ENCODE measurements around the gene PARN.

The PARN gene

GRCh38 chr16:14455573-14455972 lies 174.5 kb downstream of the PARN start:
- TF ChIP-seq CTCF (IDR thresholded peaks at IDR 0.05; ENCODE audit: insufficient read depth, missing control alignments) = no peak
- no peak for DNase-seq (ENCODE audit: insufficient read length, low spot score)
- no peak for FAIRE-seq

GRCh38 chr16:14454391-14454790 lies 175.7 kb downstream of the PARN start:
- no peak for DNase-seq (ENCODE audit: insufficient read length, low spot score)
- no peak for TF ChIP-seq CTCF (IDR thresholded peaks at IDR 0.05; ENCODE audit: insufficient read depth, missing control alignments)
- FAIRE-seq = no peak

GRCh38 chr16:14452066-14452465 lies 178.0 kb downstream of the PARN start:
- FAIRE-seq = no peak

GRCh38 chr16:14450846-14451245 lies 179.2 kb downstream of the PARN start:
- FAIRE-seq = no peak
- DNase-seq (ENCODE audit: insufficient read length, low spot score) = no peak
- no peak for TF ChIP-seq CTCF (IDR thresholded peaks at IDR 0.05; ENCODE audit: insufficient read depth, missing control alignments)

More at GRCh38 chr16:14452066-14452465, 178.0 kb downstream of the PARN start:
- TF ChIP-seq CTCF (IDR thresholded peaks at IDR 0.05; ENCODE audit: insufficient read depth, missing control alignments) = no peak
- no peak for DNase-seq (ENCODE audit: insufficient read length, low spot score)

GRCh38 chr16:14449790-14450480 lies 180.1 kb downstream of the PARN start:
- FAIRE-seq = no peak
- DNase-seq (ENCODE audit: insufficient read length, low spot score) = no peak
- TF ChIP-seq CTCF (IDR thresholded peaks at IDR 0.05; ENCODE audit: insufficient read depth, missing control alignments) = no peak

- FAIRE-seq = no peak
- TF ChIP-seq CTCF (IDR thresholded peaks at IDR 0.05; ENCODE audit: insufficient read depth, missing control alignments) = no peak
- DNase-seq (ENCODE audit: insufficient read length, low spot score) = no peak
These were observed 180.7 kb downstream of the PARN start for GRCh38 chr16:14449334-14449733.

GRCh38 chr16:14448879-14449278 lies 181.2 kb downstream of the PARN start:
- no peak for TF ChIP-seq CTCF (IDR thresholded peaks at IDR 0.05; ENCODE audit: insufficient read depth, missing control alignments)
- DNase-seq (ENCODE audit: insufficient read length, low spot score) (no peak), FAIRE-seq (no peak)
